ENCODE data around the gene SERPINI1. TPM values are rescaled to one million over a fixed set of nuclear protein-coding genes. Genes with fewer than 3 reads are reported as not detected.
"Not testable (repeated sequence)": the region's sequence is repeated elsewhere in the genome, so short reads cannot be mapped to it uniquely, and the experiment has no call there.

Gene SERPINI1
- polyA plus RNA-seq, 1 donor = 39.9 TPM

- no peak for DNase-seq
Measured at GRCh38 chr3:167785790-167786189, 50.3 kb downstream of the SERPINI1 start.

- DNase-seq = no peak
Measured at GRCh38 chr3:167787440-167787839, 51.9 kb downstream of the SERPINI1 start.

- no peak for DNase-seq
Measured at GRCh38 chr3:167798443-167798842, 62.9 kb downstream of the SERPINI1 start.

GRCh38 chr3:167808910-167809309 lies 73.4 kb downstream of the SERPINI1 start:
- no peak for DNase-seq

- DNase-seq = no peak
Measured at GRCh38 chr3:167810236-167810635, 74.7 kb downstream of the SERPINI1 start.

- no peak for DNase-seq
Measured at GRCh38 chr3:167811031-167811430, 75.5 kb downstream of the SERPINI1 start.

DNA sequence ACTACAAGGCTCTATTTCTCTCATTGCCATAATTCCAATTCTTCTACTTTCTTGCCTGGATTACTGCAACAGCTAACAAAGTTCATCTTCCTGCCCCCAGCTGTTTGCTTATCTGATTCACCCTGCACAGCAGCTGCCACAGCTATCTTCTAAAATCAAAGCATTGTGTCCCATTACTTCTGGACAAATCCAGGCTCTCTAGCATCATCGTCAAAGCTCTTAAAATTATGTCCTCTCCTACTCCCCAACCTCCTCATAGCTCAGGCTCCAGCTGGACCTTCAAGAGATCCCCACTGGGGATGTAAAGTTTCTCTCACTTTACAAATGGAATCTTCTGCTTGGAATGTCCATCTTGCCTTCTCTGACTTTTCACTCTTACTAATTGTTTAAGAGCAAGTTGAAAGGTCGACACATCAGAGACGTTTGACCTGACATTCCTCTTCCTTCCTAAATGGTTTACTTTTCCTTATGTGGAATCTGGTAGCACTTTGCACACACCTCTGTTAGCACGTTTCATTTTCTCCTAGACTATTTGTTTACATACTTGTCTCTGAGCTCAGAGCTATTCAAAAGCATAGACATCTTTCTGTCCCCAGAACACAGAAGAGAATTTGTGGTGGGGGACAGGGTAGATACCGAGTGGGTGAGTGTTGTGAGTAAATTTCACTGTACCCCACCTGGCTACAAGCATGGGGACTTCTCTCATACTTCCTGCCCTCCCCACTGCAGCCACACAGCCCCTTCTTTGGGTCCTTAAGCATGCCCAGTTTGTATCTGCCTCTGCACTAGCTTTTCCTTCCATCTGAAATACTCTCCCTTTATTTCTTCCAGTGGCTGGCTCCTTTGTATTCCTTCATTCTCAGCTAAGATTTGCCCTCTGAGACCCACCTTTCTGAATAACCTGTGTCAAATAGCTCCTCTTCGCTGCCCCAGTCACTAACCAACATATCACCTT lies 77.9 kb downstream of the SERPINI1 start:
- no peak for DNase-seq

- DNase-seq = no peak
Measured at GRCh38 chr3:167814441-167814951, 79.0 kb downstream of the SERPINI1 start.

GRCh38 chr3:167816953-167817352 lies 81.4 kb downstream of the SERPINI1 start:
- DNase-seq = no peak

- DNase-seq = no peak
Measured at GRCh38 chr3:167820102-167820865, 84.8 kb downstream of the SERPINI1 start.

GRCh38 chr3:167821248-167821805 lies 85.8 kb downstream of the SERPINI1 start:
- no peak for DNase-seq

- no peak for DNase-seq
Measured at GRCh38 chr3:167823738-167824137, 88.2 kb downstream of the SERPINI1 start.

GRCh38 chr3:167827588-167827987 lies 92.1 kb downstream of the SERPINI1 start:
- not testable (repeated sequence) for DNase-seq

DNA sequence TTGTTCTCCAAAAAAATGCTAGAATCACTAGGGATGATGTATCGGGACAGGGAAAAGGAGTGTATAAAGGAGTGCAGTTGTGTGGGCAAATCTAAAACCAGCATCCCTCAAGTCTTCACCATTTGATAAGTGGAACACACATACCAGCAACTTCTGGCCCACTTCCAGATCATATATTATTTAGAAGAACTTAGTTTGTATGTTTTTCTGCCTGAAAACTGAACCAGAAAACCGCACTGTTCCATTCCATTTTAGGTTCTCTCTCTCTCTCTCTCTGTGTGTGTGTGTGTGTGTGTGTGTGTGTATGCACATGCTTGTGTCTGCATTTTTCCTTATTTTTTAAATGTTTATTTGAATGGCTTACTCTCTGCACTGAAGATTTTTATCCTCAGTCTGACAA lies 93.5 kb downstream of the SERPINI1 start:
- no peak for DNase-seq

DNA sequence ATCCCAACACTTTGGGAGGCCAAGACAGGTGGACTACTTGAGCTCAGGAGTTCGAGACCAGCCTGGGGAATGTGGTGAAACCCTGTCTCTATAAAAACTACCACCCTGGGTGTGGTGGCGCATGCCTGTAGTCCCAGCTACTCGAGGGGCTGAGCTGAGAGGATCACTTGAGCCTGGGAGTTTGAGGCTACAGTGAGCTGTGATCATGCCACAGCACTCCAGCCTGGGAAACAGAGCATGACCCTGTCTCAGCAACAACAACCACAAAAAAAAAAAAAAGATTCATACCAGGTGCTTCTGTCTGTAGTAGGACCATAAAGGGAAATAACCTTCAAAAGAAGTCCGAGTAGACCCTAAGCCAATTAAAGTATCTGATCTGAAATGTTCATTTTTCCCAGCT lies 94.5 kb downstream of the SERPINI1 start:
- no peak for DNase-seq

GRCh38 chr3:167835359-167835758 lies 99.8 kb downstream of the SERPINI1 start:
- no peak for DNase-seq

DNA sequence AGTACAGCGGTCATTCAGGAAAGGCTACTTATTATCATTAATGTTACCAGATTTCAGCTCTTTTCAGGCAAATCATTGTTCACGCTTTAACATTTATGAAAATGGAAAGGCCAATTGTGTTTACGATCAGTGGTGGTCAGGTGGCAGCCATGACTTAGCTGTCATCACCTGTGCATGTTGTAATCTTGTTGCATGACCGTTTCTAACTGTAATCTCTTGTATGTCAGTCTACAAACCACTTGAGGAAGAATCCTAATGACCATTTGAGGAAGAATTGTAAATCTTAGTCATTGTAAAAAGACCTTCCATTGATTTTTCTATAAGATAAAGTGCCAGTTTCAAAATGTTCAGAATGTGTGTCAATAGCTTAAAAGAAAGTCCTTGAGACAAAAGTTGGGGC lies 100.4 kb downstream of the SERPINI1 start:
- no peak for DNase-seq

DNA sequence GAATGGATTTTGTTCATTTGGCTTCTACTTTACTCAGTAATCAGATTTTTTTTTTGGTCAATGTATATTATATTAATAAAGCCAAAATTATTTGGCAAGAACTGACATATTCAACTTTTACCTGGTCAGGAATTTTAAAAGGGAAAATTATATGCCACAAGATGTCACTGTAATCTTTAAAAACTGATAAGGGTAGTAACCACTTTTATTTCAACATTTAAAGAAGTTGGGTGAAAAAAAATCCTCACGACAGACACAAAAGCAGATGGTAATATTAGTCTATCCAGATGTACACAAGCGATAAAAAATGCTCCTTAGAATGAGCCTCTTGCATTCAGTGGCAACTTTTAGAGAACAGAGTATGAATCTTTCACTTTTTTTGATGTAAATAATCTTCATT lies 101.9 kb downstream of the SERPINI1 start:
- DNase-seq = no peak

DNA sequence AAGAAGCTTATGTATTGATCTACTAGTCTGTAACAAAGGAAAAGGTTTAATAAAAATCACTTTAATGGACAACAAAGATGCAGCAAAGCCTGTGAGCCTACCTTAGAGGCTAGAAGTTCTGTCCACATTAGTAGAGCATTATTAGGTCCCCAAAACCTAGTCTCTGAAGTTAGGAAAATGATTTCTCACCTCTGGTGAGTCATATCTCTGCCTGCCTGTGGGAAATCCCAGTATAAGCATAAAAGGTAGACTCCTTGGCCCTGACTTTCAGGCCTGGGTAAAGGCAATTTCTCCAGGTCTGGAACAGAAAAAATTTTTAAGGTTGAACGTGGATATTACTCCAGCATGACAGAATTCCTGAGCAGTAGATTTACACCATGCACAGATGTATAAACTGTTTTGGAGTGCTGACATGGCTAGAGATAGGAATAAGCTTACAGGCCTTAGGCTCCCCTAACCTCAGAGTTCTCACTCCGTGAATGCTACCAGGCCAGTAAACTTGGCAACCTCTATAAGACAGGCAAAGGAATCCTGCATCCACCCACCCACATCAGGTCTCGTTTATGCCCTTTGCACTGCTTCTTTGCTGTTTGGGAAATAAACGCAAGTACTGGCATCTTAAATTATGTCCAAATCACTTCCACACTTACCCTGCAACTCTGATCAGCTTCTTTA lies 104.1 kb downstream of the SERPINI1 start:
- DNase-seq = no peak

GRCh38 chr3:167840247-167840646 lies 104.7 kb downstream of the SERPINI1 start:
- DNase-seq = no peak

GRCh38 chr3:167843481-167843880 lies 108.0 kb downstream of the SERPINI1 start:
- no peak for DNase-seq

DNA sequence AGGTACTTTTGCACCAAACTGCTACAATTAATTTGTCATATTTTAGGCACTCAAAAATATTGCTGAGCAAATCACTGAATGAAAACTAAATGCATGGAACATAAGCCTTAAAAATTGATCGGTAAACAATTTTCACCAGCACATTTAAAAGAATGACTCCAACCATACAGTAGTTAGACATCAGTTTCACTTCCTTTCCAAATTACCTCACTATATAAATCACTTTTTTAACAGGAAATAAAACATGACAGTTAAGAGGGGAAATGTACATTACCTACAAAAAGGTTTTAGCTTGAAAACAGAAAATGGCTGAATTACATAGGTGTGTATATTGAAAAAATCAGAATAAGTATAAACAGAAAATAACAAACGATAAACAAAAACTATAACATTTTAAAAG lies 108.4 kb downstream of the SERPINI1 start:
- DNase-seq = no peak
